Measurements from ENCODE around the gene TNFAIP8L2. TPM values are rescaled to one million over a fixed set of nuclear protein-coding genes. Genes with fewer than 3 reads are reported as not detected.

Gene TNFAIP8L2
- total RNA-seq, result 0.14 TPM in 1 of 2 replicates, not detected in the other

- no peak for DNase-seq
These were observed at the start of gene TNFAIP8L2 for GRCh38 chr1:151156515-151156819. TSS of gene TNFAIP8L2 (plus strand) at chr1:151156649. CDS start at chr1:151158698, 2,049 bp downstream.

DNA sequence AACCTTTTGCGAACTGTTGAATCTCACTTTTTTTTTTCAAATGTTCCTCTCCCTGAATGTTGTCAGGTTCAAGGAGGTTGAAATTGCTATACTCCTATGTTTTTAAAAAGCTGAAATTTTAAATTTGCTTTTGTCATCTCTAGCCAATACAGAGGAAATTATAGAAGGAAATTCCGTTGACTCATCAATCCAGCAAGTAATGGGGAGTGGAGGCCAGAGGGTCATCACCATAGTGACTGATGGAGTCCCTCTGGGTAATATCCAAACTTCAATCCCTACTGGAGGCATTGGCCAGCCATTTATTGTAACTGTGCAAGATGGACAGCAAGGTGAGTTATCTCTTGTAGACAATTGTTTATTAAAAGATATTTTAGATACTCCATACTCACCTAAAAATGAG is 49.6 kb upstream of the TNFAIP8L2 start:
- DNase-seq, result peak; percentile 84

- DNase-seq, result no peak
These were observed 48.1 kb upstream of the TNFAIP8L2 start for GRCh38 chr1:151108331-151108730.

DNA sequence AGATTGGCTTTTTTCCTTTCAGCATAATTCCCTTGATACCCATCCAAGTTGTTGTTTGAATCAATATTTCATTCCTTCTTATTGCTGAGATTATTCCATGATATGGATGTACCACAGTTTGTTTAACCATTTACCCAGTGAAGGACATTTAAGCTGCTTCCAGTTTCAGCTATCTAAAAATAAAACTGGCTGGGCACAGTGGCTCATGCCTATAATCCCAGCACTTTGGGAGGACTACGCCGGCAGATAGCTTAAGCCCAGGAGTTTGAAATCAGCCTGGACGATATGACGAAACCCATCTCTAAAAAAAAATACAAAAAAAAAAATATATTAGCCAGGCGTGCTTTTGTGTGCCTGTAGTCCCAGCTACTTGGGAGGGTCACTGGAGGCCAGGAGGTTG is 42.6 kb upstream of the TNFAIP8L2 start:
- no peak for DNase-seq

DNA sequence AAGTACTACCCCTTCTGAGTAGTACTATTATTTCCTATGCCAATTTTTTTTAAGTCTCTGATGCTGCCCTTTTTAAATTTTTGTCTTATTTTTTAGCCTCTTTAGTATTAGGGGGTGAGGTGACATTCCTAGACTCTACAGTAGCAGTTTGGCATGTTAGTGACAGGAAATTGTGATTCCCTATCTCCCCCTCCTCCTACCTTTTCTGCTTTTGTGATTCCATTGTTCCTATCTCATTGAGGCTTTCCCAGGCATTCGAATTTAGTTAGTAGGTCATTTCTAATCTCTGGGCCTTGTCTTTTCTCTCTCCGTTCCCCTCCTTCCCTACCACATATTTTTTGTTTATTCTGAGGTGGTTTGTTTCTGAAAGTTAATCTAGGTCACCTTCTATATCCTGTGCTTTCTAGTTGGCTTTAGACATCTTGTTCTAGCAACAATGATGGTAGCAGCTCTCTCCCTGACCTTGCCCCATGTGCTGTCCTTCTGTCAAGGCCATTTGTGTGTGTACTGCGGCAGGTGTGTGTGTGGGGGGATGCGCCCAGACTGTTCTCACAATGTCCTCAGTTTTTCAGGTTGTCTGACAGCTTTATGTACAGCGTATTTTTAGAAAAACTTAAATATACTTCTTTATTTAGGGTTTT is 31.6 kb upstream of the TNFAIP8L2 start:
- no peak for DNase-seq

DNA sequence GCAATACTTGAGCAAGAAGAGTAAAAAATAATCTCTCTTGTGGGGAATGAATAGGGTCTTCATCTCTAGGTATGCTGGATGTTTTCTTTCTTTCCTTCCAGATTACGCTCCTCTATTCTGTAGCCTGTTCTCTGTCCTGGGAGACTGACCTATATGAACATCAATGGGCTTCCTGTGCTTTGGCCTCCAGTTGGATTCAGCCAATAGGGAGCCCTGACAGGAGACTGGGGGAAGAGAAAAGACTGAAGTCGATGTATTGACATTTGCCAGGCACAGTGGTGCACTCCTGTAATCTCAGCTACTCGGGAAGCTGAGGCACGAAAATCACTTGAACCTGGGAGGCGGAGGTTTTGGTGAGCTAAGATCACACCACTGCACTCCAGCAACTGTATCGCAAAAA is 27.6 kb upstream of the TNFAIP8L2 start:
- DNase-seq, result no peak

DNA sequence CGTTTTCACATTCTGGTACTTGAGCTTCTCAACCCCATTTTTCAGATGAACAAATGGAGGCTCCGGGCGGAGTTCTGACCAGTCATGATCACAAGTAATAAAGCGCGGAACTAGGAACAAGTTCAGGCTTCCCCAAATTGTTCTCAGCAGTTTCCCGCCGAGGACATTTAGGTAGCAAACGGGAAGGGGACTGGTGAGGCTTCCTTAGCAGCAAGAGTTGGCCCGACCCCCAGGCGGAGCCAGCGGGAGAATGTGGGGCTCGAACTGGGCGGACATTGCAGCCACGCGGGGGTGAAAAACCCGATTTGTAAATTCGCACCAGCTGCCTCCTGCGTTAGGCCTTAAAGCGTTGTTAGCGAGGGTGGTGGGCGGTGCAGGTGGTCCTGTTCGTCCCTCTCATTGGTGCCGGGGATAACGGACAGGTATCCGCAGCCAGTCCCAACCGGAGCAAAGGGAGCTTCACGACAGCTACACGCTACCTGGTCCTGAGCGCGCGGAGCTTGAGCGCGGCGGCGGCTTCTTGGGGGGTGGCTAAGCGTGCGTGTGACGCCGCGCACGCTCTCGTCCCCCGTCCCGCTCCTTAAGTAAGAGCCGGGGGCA is 25.4 kb upstream of the TNFAIP8L2 start:
- peak; percentile 94 for DNase-seq

- DNase-seq, result peak; percentile 35
These were observed 24.6 kb upstream of the TNFAIP8L2 start for GRCh38 chr1:151131701-151132334.

GRCh38 chr1:151132335-151133017 is 24.0 kb upstream of the TNFAIP8L2 start:
- no peak for DNase-seq

DNA sequence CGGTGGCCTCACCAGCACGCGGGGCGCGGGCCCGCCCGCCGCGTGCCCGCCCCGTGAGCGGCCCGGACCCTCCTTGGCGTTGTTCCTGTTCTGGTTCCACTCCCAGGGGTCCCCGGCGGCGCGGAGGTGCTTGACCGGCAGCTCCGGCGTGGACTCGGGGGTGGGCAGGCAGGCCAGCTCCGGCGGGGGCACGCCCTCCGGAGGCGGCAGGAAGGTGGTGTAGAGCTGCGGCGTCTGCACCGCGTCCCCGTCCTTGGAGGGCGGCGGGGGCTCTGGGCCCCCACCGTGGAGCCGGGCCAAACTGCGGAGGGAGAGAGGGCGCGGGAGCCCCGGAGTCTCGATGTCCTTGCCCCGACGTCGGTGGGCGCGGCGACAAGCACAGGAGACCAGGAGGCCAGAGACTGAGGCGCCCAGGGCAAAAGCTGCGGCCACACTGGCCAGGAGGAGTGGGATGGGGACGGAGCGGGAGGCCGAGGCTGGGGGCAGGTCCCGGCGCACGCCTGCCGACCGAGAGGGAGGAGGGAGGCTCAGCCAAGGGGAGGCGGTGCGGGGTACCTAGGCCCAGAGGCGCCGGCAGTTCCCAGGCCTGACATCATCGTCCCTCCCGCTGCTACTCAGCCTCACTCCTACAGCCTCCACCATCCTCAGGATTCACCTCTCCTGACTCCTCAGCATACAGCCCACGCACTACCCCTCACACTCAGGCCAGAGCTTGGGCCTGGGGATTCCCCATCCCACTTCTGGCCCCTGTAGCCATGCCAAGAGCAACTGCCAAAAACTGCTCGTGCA is 23.2 kb upstream of the TNFAIP8L2 start:
- no peak for DNase-seq

- DNase-seq, result no peak
These were observed 22.1 kb upstream of the TNFAIP8L2 start for GRCh38 chr1:151134396-151134795.

GRCh38 chr1:151134991-151135390 is 21.5 kb upstream of the TNFAIP8L2 start:
- DNase-seq, result no peak

DNA sequence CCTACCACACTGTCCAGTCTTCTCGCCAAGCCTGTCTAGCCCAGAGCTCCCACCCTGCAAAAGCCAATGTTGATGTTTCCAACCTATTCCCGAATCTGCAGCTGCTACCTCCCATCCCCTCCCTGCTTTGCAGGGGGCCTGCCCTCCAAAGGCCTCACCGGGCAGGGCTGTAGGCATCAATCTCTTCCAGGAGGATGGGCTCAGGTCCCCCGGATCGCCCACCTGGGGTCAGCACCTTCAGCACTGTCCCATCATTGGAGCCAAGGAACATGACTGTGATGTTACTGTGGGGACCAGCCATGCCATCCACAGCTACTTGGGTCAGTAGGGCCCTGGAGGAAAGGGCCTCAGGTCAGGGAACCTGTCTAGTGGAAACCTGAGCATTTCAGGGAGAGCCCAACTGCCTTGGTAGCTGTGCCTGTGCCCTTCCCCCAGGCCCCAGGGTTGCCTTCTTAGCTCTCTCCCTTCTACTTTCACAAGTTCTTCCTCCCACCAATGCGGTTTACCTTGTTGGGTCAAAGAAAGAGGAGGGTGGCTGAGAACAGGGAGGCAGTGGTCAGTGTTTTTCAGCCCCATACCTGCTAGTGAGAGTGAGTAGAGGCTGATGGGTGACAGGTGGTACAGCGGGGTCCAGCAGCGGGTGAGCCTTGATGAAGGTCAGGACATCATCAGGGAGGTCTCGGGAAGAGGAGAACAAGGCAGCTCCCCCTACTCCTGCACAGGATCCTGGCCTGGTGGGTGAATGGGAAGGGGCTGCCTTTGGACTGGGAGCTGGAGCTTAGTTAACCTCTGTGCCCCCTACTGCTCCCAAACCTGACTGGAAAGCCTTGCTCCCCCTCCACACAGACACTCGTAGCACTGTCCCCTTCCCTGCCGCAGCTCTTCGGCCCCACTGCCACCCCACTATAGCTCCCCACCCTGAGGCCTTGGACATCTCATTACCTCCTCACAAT is 20.7 kb upstream of the TNFAIP8L2 start:
- no peak for DNase-seq

- no peak for DNase-seq
These were observed 18.7 kb upstream of the TNFAIP8L2 start for GRCh38 chr1:151137789-151138188.

- DNase-seq, result no peak
These were observed 13.9 kb upstream of the TNFAIP8L2 start for GRCh38 chr1:151142411-151143056.

- DNase-seq, result no peak
These were observed 13.4 kb upstream of the TNFAIP8L2 start for GRCh38 chr1:151143057-151143435.

GRCh38 chr1:151143986-151144385 is 12.5 kb upstream of the TNFAIP8L2 start:
- no peak for DNase-seq

DNA sequence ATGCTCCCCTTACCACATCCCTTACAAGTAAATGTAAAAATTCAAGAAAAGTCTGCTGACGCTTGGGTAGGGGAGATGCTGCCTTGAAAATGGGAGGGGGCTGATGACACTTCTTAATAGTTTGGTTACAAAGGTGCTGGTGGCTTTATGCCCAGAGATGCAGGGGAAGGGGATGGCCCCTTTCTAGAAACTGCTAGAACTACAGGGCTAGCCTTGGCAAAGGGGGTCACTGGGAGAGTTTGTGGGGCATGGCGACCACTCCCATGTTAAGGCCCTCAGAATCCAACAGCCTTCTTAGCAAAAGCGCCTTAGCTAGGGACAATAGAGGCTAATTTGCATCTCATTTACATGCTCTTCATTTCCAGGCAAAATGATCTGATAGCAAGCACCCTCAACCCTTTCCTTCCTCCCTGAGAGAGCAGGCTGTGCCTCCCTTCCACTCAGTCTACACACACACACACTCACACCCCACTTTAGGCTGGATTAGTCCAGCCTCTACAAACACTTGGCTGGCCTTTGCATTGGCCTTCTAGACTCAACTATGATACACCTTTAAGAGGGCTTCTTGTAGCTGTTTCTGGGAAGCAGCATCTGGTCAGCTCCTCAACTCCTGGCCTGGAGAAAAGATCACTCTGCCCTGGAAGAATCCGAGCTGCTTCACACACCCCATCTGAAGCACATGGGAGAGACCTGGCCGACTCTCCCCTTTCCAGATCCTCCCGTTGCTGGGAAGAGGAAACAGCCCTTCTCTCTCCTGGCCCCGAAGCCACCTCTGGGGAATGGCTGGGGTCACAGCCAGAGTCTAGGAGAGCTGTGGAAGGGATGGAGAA is 11.8 kb upstream of the TNFAIP8L2 start:
- DNase-seq, result peak; percentile 51

DNA sequence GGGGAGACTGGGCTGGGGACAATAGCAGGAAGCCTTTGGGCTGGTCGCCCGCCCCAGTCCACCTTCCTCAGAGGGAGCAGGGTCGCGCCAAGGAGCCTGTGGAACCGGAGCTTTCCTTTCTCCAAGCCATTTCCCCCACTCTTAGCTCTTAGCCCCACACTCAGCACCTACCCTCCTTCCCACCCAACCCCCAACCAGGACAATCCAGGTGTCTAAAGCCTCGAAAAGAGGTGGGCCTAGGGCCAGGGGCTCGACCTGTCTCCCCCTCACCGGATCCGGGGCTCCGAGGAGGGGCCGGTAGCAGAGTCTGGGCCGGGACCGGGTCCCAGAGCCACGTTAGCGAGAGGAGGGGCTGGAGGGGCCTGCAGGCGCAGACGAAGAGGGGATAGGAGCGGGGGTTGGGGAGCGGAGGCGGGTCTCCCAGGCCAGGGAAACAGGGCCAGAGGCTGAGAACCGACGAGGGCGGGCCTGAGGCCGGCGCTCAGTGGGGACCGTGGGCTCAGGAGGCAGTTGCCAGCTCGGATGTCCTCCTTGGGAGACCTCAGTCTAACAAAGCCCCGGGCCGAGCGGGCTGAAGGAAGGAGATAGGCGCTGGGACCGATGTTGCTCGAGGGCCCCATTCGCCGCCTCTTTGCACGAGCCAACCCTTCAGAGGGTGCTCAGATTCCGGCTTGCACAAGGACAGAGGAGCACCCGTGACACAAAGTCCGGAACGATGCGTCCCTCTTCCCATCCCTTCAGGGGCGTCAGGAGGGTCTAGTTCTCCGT is 11.0 kb upstream of the TNFAIP8L2 start:
- DNase-seq, result peak; percentile 44

DNA sequence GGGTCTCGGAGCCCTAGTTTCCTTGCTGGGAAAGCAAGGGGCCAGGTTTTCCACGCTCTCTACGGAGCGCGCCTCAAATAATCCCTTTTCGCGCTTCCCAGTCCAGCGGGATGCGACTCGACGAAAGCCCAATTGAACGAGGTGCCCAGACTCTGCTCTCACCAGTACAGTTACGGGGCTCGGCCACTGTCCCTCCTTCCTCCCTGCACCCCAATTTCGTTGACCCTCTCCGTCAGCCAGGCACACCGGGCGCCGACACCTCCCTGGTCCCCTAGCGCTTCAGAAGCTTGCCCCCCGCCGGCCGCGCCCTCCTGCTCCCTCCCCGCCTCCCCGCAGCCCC is 10.4 kb upstream of the TNFAIP8L2 start:
- peak; percentile 34 for DNase-seq
